Liver (tissue), 9 donors: Measurements from ENCODE around the gene MDP1. TPM values are rescaled to one million over a fixed set of nuclear protein-coding genes. Genes with fewer than 3 reads are reported as not detected.

Source experiments
- DNase-seq: peaks from one replicate; pipeline ENCODE4 v3.0.0-alpha.2; 2017; ENCODE audit warnings: low spot score
- H3K27ac ChIP-seq, 2 donors: one replicate each; pipeline ENCODE4 v1.7.0; 2013; ENCODE audit warnings: inconsistent platforms in 2 of 2, low read length in 2 of 2, control low read depth in 1 of 2, low read depth in 1 of 2, mild to moderate bottlenecking in 1 of 2
- H3K27me3 ChIP-seq, 4 donors: one replicate each; pipeline versions ENCODE4 v1.6.1 to v1.7.0; 2013; ENCODE audit warnings: low read length in 3 of 4, inconsistent platforms in 1 of 4, mild to moderate bottlenecking in 1 of 4, moderate library complexity in 1 of 4; ENCODE audit not compliant: control insufficient read depth in 4 of 4, insufficient read depth in 4 of 4
- H3K36me3 ChIP-seq, 4 donors: one replicate each; pipeline versions ENCODE4 v1.6.1 to v1.7.0; 2013; ENCODE audit warnings: low read length in 3 of 4, mild to moderate bottlenecking in 3 of 4, low read depth in 1 of 4, moderate library complexity in 1 of 4; ENCODE audit not compliant: control insufficient read depth in 4 of 4, insufficient read depth in 3 of 4
- H3K4me1 ChIP-seq, 4 donors: one replicate each; pipeline versions ENCODE4 v1.6.1 to v1.7.0; 2013; ENCODE audit warnings: low read length in 3 of 4, mild to moderate bottlenecking in 3 of 4, moderate library complexity in 1 of 4; ENCODE audit not compliant: control insufficient read depth in 4 of 4, insufficient read depth in 4 of 4
- H3K4me3 ChIP-seq, 3 donors: one replicate each; pipeline versions ENCODE4 v1.6.1 to v1.7.0; 2013; ENCODE audit warnings: low read length in 3 of 3, control low read depth in 1 of 3, low read depth in 1 of 3, mild to moderate bottlenecking in 1 of 3
- H3K9ac ChIP-seq, 2 donors: one replicate each; pipeline ENCODE4 v1.7.0; 2013; ENCODE audit warnings: low read length in 2 of 2, mild to moderate bottlenecking in 2 of 2, moderate library complexity in 2 of 2, control low read depth in 1 of 2, low read depth in 1 of 2
- H3K9me3 ChIP-seq, 4 donors: one replicate each; pipeline versions ENCODE4 v1.6.1 to v1.7.0; 2013; ENCODE audit warnings: low read length in 3 of 4; ENCODE audit not compliant: control insufficient read depth in 4 of 4
- FOXA1 ChIP-seq: IDR thresholded peaks from 2 replicates; pipeline ENCODE4 v1.6.1; 2016; ENCODE audit warnings: antibody characterized with exemption
- FOXA2 ChIP-seq: IDR thresholded peaks from 2 replicates; pipeline ENCODE4 v1.6.1; 2016; ENCODE audit warnings: antibody characterized with exemption
- HNF4A ChIP-seq, 2 donors: conservative IDR thresholded peaks; 2 replicates each; pipeline ENCODE4 v1.6.1; 2016; ENCODE audit warnings: antibody characterized with exemption in 2 of 2, mild to moderate bottlenecking in 2 of 2
- HNF4G ChIP-seq: IDR thresholded peaks from 2 replicates; pipeline ENCODE4 v1.6.1; 2016; ENCODE audit warnings: antibody characterized with exemption
- JUND ChIP-seq, 2 donors: IDR thresholded peaks; 2 replicates each; pipeline ENCODE4 v1.6.1; 2016; ENCODE audit warnings: antibody characterized with exemption in 2 of 2
- NR2F2 ChIP-seq: IDR thresholded peaks from 2 replicates; pipeline ENCODE4 v1.6.1; 2016; ENCODE audit warnings: antibody characterized with exemption
- RAD21 ChIP-seq, 2 donors: IDR thresholded peaks; 2 replicates each; pipeline ENCODE4 v1.6.1; 2016; ENCODE audit warnings: antibody characterized with exemption in 2 of 2, mild to moderate bottlenecking in 2 of 2
- RXRA ChIP-seq, 2 donors: IDR thresholded peaks; 2 replicates each; pipeline ENCODE4 v1.6.1; 2017 to 2018; ENCODE audit warnings: antibody characterized with exemption in 2 of 2, mild to moderate bottlenecking in 1 of 2
- SP1 ChIP-seq: IDR thresholded peaks from 2 replicates; pipeline ENCODE4 v1.6.1; 2018; ENCODE audit warnings: antibody characterized with exemption, mild to moderate bottlenecking
- TAF1 ChIP-seq: conservative IDR thresholded peaks from 2 replicates; pipeline ENCODE4 v1.6.1; 2016; ENCODE audit warnings: antibody characterized with exemption, mild to moderate bottlenecking
- YY1 ChIP-seq: IDR thresholded peaks from 2 replicates; pipeline ENCODE4 v1.6.1; 2016; ENCODE audit warnings: antibody characterized with exemption, mild to moderate bottlenecking
- WGBS: extraction: QIAGEN DNeasy Blood & Tissue Kit; methylation state at CpG from one replicate; pipeline ENCODE4 v1.1.7; 2013; 5-methylcytosine and 5-hydroxymethylcytosine counted together
- polyA plus RNA-seq, 2 donors: library from polyadenylated mRNA; stranded (reverse) in 1 of 2; unstranded in 1 of 2; fragments of 200-250 nt in 1 of 2; fragments of >200 nt in 1 of 2; fragmentation: Nextera tagmentation in 1 of 2; extraction: Ambion mirVana in 1 of 2; gene quantifications; one replicate each; pipeline versions ENCODE4 v1.2.1 to v1.2.3, GENCODE V29; 2013 to 2015
- total RNA-seq, 2 donors: library from RNA; depleted of rRNA; stranded (reverse); fragments of >200 nt; gene quantifications; one replicate each; pipeline ENCODE4 v1.2.3, GENCODE V29; 2014
- TF ChIP-seq, protein P1 (sequence below): IDR thresholded peaks from 2 replicates; pipeline ENCODE4 v1.6.1; 2016; ENCODE audit warnings: antibody characterized with exemption
- TF ChIP-seq, protein P2 (sequence below): IDR thresholded peaks from 2 replicates; pipeline ENCODE4 v1.6.1; 2016; ENCODE audit warnings: antibody characterized with exemption, mild to moderate bottlenecking
- TF ChIP-seq, protein P3 (sequence below): IDR thresholded peaks from 2 replicates; pipeline ENCODE4 v1.6.1; 2016; ENCODE audit warnings: antibody characterized with exemption
- TF ChIP-seq, protein P4 (sequence below): fragments of 150-350 bp; IDR thresholded peaks from 2 replicates; pipeline ENCODE4 v1.5.1; 2017; ENCODE audit warnings: improper control_type of control experiment, low read depth, low read length; ENCODE audit not compliant: missing input control
- donor health status: healthy.
- donor health status: healthy.
- donor health status: healthy.
- donor health status: healthy.
- donor health status: healthy.

The MDP1 gene
- total and polyA plus RNA-seq, 4 donors, result 3.2 to 13.4 (median 7.0) TPM

DNA sequence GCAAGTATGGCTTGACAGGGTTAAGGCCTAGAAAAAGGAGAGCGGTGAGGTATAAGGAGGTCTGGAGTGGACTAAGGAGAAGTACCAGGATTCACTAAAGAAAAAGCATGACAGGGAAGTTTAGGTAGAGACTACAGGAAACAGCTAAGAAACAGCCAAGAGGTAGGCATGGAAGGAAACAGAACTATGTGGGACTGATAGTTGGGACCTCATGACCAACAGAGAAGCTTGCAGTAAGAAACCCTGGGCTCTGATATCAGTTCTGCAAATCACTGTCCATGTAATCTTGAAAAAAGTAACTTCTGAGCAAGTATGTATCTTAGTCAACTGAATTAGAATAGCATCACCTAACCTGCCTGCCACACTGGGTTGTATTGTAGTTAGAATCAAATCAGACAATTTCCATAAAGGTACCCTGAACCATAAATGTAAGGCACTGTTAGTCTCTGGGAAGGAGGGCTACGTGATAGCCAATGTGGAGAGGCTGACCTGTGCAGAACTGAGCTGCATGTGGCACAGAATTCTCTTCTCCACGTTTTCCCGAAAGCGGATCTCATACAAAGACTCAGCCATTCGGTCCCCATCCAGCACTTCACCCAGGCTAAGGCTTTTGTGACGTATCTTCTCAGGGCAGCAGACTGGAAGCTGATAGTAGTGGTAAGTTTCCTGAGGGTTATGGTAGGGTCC is 21.5 kb downstream of the MDP1 start:
- Histone ChIP-seq H3K4me1 (peaks cover 0 to 29% (median 24%) of the 10 kb centered on the region in 4 donors), H3K27ac (peak overlapping the region; percentile 99), H3K36me3 (peaks cover 4 to 17% (median 10%) of the 10 kb centered on the region in 4 donors), H3K9me3 (no peaks in the 10 kb centered on the region), H3K9ac (peak overlapping the region; percentile 1 to 76), H3K27me3 (no peaks in the 10 kb centered on the region), H3K4me3 (peak overlapping the region; percentile 79 to 94 (median 93))
- WGBS, result 90% methylated on average over 7 of the region's 7 CpGs
- DNase-seq, result no peak
- no peak for TF ChIP-seq RAD21 (IDR thresholded peaks at IDR 0.05)
- TF ChIP-seq HNF4A (conservative IDR thresholded peaks at IDR 0.05), result no peak
- no peak for TF ChIP-seq YY1
- TF ChIP-seq, protein P1, sequence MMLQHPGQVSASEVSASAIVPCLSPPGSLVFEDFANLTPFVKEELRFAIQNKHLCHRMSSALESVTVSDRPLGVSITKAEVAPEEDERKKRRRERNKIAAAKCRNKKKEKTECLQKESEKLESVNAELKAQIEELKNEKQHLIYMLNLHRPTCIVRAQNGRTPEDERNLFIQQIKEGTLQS, result no peak
- no peak for TF ChIP-seq FOXA1
- TF ChIP-seq, protein P2, sequence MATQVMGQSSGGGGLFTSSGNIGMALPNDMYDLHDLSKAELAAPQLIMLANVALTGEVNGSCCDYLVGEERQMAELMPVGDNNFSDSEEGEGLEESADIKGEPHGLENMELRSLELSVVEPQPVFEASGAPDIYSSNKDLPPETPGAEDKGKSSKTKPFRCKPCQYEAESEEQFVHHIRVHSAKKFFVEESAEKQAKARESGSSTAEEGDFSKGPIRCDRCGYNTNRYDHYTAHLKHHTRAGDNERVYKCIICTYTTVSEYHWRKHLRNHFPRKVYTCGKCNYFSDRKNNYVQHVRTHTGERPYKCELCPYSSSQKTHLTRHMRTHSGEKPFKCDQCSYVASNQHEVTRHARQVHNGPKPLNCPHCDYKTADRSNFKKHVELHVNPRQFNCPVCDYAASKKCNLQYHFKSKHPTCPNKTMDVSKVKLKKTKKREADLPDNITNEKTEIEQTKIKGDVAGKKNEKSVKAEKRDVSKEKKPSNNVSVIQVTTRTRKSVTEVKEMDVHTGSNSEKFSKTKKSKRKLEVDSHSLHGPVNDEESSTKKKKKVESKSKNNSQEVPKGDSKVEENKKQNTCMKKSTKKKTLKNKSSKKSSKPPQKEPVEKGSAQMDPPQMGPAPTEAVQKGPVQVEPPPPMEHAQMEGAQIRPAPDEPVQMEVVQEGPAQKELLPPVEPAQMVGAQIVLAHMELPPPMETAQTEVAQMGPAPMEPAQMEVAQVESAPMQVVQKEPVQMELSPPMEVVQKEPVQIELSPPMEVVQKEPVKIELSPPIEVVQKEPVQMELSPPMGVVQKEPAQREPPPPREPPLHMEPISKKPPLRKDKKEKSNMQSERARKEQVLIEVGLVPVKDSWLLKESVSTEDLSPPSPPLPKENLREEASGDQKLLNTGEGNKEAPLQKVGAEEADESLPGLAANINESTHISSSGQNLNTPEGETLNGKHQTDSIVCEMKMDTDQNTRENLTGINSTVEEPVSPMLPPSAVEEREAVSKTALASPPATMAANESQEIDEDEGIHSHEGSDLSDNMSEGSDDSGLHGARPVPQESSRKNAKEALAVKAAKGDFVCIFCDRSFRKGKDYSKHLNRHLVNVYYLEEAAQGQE, result no peak
- no peak for TF ChIP-seq SP1
- TF ChIP-seq, protein P3, sequence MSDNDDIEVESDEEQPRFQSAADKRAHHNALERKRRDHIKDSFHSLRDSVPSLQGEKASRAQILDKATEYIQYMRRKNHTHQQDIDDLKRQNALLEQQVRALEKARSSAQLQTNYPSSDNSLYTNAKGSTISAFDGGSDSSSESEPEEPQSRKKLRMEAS, result no peak
- TF ChIP-seq HNF4G, result no peak

DNA sequence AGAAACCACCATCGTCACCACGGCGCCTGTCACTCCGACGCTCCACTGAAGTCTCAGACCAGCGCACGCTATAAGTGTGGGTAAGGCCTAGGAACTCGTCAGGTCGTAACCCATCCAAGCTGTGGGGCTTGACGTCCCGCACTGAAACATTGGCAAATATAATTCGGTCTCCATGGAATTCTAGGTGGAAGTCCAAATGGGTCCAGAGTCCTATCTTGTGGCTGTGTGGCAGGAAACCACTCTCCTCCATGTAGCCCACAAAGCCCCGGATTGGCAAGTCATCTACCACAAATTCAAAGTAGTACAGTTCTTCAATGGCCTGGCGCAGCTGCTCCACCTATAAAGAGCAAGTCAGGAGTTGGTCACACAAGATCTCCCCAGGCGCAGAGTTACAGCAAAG is 22.9 kb downstream of the MDP1 start:
- 90% methylated on average over 15 of the region's 15 CpGs for WGBS
- Histone ChIP-seq H3K27me3 (no peaks in the 10 kb centered on the region), H3K4me3 (no peak overlapping the region), H3K36me3 (peaks cover 4 to 17% (median 8%) of the 10 kb centered on the region in 4 donors), H3K4me1 (peaks cover 2 to 30% (median 21%) of the 10 kb centered on the region in 4 donors), H3K9ac (no peak overlapping the region), H3K27ac (no peak overlapping the region), H3K9me3 (no peaks in the 10 kb centered on the region)
- DNase-seq, result no peak
- no peak for TF ChIP-seq FOXA2
- TF ChIP-seq, protein P4, sequence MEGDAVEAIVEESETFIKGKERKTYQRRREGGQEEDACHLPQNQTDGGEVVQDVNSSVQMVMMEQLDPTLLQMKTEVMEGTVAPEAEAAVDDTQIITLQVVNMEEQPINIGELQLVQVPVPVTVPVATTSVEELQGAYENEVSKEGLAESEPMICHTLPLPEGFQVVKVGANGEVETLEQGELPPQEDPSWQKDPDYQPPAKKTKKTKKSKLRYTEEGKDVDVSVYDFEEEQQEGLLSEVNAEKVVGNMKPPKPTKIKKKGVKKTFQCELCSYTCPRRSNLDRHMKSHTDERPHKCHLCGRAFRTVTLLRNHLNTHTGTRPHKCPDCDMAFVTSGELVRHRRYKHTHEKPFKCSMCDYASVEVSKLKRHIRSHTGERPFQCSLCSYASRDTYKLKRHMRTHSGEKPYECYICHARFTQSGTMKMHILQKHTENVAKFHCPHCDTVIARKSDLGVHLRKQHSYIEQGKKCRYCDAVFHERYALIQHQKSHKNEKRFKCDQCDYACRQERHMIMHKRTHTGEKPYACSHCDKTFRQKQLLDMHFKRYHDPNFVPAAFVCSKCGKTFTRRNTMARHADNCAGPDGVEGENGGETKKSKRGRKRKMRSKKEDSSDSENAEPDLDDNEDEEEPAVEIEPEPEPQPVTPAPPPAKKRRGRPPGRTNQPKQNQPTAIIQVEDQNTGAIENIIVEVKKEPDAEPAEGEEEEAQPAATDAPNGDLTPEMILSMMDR, result no peak
- no peak for TF ChIP-seq RXRA (IDR thresholded peaks at IDR 0.05)
- TF ChIP-seq, protein P2, result no peak
- no peak for TF ChIP-seq JUND (IDR thresholded peaks at IDR 0.05)
- TF ChIP-seq, protein P1, result no peak
- TF ChIP-seq TAF1, result no peak
- TF ChIP-seq HNF4A (conservative IDR thresholded peaks at IDR 0.05), result no peak
- TF ChIP-seq NR2F2, result no peak
- no peak for TF ChIP-seq HNF4G
